ENCODE results near the gene OR52D1. TPM values are rescaled to one million over a fixed set of nuclear protein-coding genes. Genes with fewer than 3 reads are reported as not detected.

Gene OR52D1
- total RNA-seq, 1 experiment from 2014 or later: not detected

DNA sequence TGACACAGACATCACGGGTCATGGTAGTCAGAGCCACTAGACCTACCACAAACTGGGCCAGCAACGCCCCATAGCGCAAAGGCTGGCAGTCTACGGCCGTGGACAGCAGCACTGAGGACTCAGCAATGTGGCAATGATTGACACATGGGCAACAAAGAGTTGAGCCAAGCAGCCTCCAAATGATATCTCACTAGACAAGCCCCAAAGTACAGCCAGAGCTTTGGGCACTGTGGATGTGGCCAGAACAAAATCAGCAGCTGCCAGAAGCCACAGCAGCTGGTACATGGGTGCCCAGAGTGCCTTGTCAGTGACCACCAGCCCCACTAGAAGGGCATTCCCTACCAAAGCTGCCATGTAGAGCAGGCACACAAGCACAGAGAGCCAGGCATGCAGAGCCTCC is 39.2 kb downstream of the OR52D1 start:
- Histone ChIP-seq H3K79me2 (ENCODE audit: insufficient read depth, low read length) (no peaks in the 10 kb centered on the region), H3K36me3 (ENCODE audit: control insufficient read depth in 1 of 2, insufficient read depth in 2 of 2, low read length in 2 of 2) (no peaks in the 10 kb centered on the region), H2AFZ (ENCODE audit: low read depth, low read length, poor library complexity, severe bottlenecking) (no peak overlapping the region), H3K9me3 (ENCODE audit: control insufficient read depth in 1 of 2, insufficient read depth in 1 of 2, low read depth in 1 of 2, low read length in 2 of 2) (no peaks in the 10 kb centered on the region), H4K20me1 (ENCODE audit: insufficient read depth) (no peaks in the 10 kb centered on the region), H3K4me3 (replicated peaks in 1 of 2; ENCODE audit: low read depth in 1 of 2, low read length in 2 of 2) (no peak overlapping the region), H3K4me1 (ENCODE audit: control insufficient read depth in 1 of 2, insufficient read depth in 2 of 2, low read length in 2 of 2) (no peaks in the 10 kb centered on the region), H3K9ac (ENCODE audit: low read length) (no peak overlapping the region), H3K4me2 (ENCODE audit: low read length) (no peak overlapping the region), H3K9me2 (ENCODE audit: insufficient read depth) (no peaks in the 10 kb centered on the region), H3K27me3 (ENCODE audit: insufficient read depth, low read length) (peaks cover 61% of the 10 kb centered on the region; the same call in 1 of the 2 replicates), H3K27ac (ENCODE audit: low read depth, low read length) (no peak overlapping the region)
- CTCF ChIA-PET: no interaction called here
- POLR2A ChIA-PET: interaction anchor here (1.7 kb wide), 1 partner anchor 22 kb away, joined by 7 read pairs; no protein-coding TSS in a partner anchor
- intact Hi-C loops (cut with micrococcal nuclease): no loop called here
- TF ChIP-seq FOSL1 (IDR thresholded peaks at IDR 0.05; ENCODE audit: low read depth): no peak
- no peak for TF ChIP-seq EZH2phosphoT487 (IDR thresholded peaks at IDR 0.05; ENCODE audit: borderline replicate concordance)
- no peak for TF ChIP-seq ZFX (IDR thresholded peaks at IDR 0.05)
- TF ChIP-seq SRF (IDR thresholded peaks at IDR 0.05; ENCODE audit: low read depth): no peak
- TF ChIP-seq, protein P1, sequence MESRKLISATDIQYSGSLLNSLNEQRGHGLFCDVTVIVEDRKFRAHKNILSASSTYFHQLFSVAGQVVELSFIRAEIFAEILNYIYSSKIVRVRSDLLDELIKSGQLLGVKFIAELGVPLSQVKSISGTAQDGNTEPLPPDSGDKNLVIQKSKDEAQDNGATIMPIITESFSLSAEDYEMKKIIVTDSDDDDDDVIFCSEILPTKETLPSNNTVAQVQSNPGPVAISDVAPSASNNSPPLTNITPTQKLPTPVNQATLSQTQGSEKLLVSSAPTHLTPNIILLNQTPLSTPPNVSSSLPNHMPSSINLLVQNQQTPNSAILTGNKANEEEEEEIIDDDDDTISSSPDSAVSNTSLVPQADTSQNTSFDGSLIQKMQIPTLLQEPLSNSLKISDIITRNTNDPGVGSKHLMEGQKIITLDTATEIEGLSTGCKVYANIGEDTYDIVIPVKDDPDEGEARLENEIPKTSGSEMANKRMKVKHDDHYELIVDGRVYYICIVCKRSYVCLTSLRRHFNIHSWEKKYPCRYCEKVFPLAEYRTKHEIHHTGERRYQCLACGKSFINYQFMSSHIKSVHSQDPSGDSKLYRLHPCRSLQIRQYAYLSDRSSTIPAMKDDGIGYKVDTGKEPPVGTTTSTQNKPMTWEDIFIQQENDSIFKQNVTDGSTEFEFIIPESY (IDR thresholded peaks at IDR 0.05; ENCODE audit: extremely low read depth, insufficient replicate concordance, low read length): no peak
- no peak for TF ChIP-seq JUND (IDR thresholded peaks at IDR 0.05)
- TF ChIP-seq CBX3 (IDR thresholded peaks at IDR 0.05; ENCODE audit: low read depth): no peak
- no peak for TF ChIP-seq ELF1 (IDR thresholded peaks at IDR 0.05; ENCODE audit: borderline replicate concordance, low read depth)
- ATAC-seq: no peak
- no TSS peak for BruUV-seq (replicated peaks)
- DNase-seq (ENCODE audit: low read depth, low spot score): no peak
- RAD21 ChIA-PET (ENCODE audit: low non-redundant PET in 1 of 2, low total read pairs in 2 of 2, uncharacterized antibody in 2 of 2, unreplicated experiment in 2 of 2): no interaction called here

DNA sequence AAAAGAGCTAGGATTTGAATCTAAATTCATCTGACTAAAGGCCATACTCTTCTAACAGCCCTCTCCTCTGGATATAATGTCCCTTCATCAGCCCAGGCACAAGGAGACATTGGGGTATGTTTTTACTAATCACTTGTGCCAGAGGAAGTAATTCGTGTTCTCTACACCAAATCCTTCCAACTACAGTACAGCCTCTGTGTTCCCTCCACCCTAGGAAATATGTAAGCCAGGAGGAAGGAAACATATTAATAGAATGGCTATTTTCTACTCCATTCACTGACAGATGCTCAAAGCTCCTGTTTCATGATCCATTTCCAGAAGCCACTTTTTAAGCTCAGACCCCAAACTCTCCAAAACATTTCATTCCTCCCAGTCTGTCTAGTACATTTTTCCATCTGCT is 40.0 kb downstream of the OR52D1 start:
- Histone ChIP-seq H3K4me2 (ENCODE audit: low read length) (no peak overlapping the region), H2AFZ (ENCODE audit: low read depth, low read length, poor library complexity, severe bottlenecking) (no peak overlapping the region), H3K9me3 (ENCODE audit: control insufficient read depth in 1 of 2, insufficient read depth in 1 of 2, low read depth in 1 of 2, low read length in 2 of 2) (no peaks in the 10 kb centered on the region), H3K4me1 (ENCODE audit: control insufficient read depth in 1 of 2, insufficient read depth in 2 of 2, low read length in 2 of 2) (no peaks in the 10 kb centered on the region), H3K27ac (ENCODE audit: low read depth, low read length) (no peak overlapping the region), H3K4me3 (replicated peaks in 1 of 2; ENCODE audit: low read depth in 1 of 2, low read length in 2 of 2) (no peak overlapping the region), H3K27me3 (ENCODE audit: insufficient read depth, low read length) (peaks cover 69% of the 10 kb centered on the region; the same call in 1 of the 2 replicates), H3K79me2 (ENCODE audit: insufficient read depth, low read length) (no peaks in the 10 kb centered on the region), H3K36me3 (ENCODE audit: control insufficient read depth in 1 of 2, insufficient read depth in 2 of 2, low read length in 2 of 2) (no peaks in the 10 kb centered on the region), H3K9me2 (ENCODE audit: insufficient read depth) (no peaks in the 10 kb centered on the region), H3K9ac (ENCODE audit: low read length) (no peak overlapping the region), H4K20me1 (ENCODE audit: insufficient read depth) (no peaks in the 10 kb centered on the region)
- no TSS peak for BruUV-seq (replicated peaks)
- DNase-seq (ENCODE audit: low read depth, low spot score) (no peak), ATAC-seq (no peak)
- ChIA-PET POLR2A (interaction anchor here (1.4 kb wide), 1 partner anchor 22 kb away, joined by 5 read pairs; no protein-coding TSS in a partner anchor), RAD21 (ENCODE audit: low non-redundant PET in 1 of 2, low total read pairs in 2 of 2, uncharacterized antibody in 2 of 2, unreplicated experiment in 2 of 2) (no interaction called here), CTCF (no interaction called here)
- intact Hi-C loops (cut with micrococcal nuclease): no loop called here
- TF ChIP-seq ELF1 (IDR thresholded peaks at IDR 0.05; ENCODE audit: borderline replicate concordance, low read depth): no peak
- TF ChIP-seq, protein P2, sequence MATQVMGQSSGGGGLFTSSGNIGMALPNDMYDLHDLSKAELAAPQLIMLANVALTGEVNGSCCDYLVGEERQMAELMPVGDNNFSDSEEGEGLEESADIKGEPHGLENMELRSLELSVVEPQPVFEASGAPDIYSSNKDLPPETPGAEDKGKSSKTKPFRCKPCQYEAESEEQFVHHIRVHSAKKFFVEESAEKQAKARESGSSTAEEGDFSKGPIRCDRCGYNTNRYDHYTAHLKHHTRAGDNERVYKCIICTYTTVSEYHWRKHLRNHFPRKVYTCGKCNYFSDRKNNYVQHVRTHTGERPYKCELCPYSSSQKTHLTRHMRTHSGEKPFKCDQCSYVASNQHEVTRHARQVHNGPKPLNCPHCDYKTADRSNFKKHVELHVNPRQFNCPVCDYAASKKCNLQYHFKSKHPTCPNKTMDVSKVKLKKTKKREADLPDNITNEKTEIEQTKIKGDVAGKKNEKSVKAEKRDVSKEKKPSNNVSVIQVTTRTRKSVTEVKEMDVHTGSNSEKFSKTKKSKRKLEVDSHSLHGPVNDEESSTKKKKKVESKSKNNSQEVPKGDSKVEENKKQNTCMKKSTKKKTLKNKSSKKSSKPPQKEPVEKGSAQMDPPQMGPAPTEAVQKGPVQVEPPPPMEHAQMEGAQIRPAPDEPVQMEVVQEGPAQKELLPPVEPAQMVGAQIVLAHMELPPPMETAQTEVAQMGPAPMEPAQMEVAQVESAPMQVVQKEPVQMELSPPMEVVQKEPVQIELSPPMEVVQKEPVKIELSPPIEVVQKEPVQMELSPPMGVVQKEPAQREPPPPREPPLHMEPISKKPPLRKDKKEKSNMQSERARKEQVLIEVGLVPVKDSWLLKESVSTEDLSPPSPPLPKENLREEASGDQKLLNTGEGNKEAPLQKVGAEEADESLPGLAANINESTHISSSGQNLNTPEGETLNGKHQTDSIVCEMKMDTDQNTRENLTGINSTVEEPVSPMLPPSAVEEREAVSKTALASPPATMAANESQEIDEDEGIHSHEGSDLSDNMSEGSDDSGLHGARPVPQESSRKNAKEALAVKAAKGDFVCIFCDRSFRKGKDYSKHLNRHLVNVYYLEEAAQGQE (IDR thresholded peaks at IDR 0.05; ENCODE audit: low read depth): no peak
- TF ChIP-seq YY1 (IDR thresholded peaks at IDR 0.05; ENCODE audit: extremely low read depth, insufficient replicate concordance, low read depth, low read length): no peak
- no peak for TF ChIP-seq ZFX (IDR thresholded peaks at IDR 0.05)
- no peak for TF ChIP-seq CEBPB (IDR thresholded peaks at IDR 0.05; ENCODE audit: low read depth)
- TF ChIP-seq EGR1 (IDR thresholded peaks at IDR 0.05; ENCODE audit: low read depth): no peak
- no peak for TF ChIP-seq EZH2 (IDR thresholded peaks at IDR 0.05)
- TF ChIP-seq CBX3 (IDR thresholded peaks at IDR 0.05; ENCODE audit: low read depth): no peak
- no peak for TF ChIP-seq SP1 (IDR thresholded peaks at IDR 0.05; ENCODE audit: low read depth)
- TF ChIP-seq, protein P3, sequence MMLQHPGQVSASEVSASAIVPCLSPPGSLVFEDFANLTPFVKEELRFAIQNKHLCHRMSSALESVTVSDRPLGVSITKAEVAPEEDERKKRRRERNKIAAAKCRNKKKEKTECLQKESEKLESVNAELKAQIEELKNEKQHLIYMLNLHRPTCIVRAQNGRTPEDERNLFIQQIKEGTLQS (IDR thresholded peaks at IDR 0.05): no peak
- TF ChIP-seq SIN3A (IDR thresholded peaks at IDR 0.05; ENCODE audit: low read depth): no peak

Measured in HCT116 (cell line).